Measurements from ENCODE around the gene EID1.
"Not testable (repeated sequence)": the region's sequence is repeated elsewhere in the genome, so short reads cannot be mapped to it uniquely, and the experiment has no call there.

Gene EID1, protein sequence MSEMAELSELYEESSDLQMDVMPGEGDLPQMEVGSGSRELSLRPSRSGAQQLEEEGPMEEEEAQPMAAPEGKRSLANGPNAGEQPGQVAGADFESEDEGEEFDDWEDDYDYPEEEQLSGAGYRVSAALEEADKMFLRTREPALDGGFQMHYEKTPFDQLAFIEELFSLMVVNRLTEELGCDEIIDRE

DNA sequence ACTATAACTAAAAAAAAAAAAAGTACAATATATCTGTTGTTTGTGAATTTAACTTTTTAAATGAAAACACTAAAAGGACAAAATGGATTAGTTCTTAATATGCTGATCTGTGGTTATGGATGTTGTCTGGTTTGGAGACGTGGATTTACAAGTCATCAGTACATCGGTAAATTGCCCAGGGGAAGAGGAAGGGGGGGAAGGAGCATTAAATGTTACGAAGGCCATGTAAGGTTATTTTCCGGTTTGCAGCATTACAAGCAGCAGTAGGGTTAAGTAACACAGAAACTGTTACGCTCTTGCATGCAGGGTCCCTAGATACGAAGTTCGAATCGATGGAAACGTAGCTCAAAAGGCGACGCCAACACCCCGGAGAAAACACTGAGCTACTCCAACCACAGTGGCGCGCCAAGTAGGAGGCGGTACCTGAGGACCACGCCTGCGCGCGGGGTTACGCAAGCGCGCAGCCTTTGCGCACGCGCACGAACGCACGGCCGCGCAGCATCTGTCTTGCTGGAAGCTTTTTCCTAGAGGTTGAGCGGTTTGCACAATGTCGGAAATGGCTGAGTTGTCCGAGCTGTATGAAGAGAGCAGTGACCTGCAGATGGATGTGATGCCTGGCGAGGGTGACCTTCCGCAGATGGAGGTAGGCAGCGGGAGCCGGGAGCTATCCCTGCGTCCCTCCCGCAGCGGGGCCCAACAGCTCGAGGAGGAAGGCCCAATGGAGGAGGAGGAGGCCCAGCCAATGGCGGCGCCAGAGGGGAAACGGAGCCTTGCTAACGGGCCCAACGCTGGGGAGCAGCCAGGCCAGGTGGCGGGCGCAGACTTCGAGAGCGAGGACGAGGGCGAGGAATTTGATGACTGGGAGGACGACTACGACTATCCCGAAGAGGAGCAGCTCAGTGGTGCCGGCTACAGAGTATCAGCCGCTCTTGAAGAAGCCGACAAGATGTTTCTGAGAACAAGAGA lies at the start of gene EID1:
EID1 (plus strand) TSS at position 505 of the 966 bp plus-strand sequence; CDS start at position 548, 43 bp downstream.
- peak; percentile 90 to 94 for DNase-seq

DNA sequence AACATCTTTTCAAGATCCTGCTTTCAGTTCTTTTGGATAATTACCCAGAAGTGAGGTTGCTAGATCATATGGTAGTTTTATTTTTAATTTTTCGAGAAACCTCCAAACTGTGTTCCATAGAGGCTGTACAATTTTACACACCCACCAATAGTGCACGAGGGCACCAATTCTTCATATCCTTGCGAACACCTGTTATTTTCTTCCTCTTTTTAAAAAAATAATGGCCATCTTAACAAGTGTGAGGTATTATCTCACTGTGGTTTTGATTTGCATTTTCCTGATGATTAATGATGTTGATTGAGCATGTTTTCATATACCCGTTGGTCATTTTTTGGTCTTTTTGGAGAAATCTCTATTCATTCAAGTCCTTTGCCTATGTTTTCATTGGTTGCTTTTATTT lies 49.5 kb upstream of the EID1 start:
- no peak for DNase-seq

DNA sequence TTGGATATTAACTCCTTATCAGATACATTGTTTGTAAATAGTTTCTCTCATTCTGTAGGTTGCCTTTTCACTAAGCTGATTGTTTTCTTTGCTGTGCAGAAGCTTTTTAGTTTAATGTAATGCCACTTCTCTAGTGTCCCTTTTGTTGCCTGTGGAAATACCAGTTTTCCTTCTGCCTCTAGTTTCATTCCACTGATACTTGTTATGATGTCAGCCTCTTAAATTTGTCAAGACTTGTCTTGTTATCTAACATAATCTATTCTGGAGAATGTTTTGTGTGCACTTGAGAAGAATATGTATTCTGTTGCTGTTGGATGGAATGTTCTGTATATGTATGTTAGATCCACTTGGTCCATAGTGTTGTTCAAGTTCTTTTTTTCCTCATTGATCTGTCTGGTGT lies 49.0 kb upstream of the EID1 start:
- DNase-seq = no peak

DNA sequence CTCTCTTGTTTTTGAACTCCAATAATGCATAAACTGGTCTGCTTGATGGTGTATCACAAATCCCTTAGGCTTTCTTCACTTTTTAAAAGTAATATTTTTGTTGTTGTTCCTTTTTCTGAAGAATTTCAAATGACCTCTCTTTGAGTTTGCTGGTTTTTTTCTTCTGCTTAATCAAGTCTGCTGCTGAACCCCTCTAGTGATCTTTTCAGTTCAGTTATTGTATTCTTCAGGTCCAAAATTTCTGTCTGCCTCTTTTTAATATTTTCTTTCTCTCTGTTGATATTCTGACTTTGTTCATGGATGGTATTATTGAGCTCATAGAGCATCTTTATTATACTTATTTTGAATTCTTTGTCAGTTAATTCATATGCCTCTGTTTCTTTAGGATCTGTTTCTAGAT lies 45.3 kb upstream of the EID1 start:
- DNase-seq = no peak

DNA sequence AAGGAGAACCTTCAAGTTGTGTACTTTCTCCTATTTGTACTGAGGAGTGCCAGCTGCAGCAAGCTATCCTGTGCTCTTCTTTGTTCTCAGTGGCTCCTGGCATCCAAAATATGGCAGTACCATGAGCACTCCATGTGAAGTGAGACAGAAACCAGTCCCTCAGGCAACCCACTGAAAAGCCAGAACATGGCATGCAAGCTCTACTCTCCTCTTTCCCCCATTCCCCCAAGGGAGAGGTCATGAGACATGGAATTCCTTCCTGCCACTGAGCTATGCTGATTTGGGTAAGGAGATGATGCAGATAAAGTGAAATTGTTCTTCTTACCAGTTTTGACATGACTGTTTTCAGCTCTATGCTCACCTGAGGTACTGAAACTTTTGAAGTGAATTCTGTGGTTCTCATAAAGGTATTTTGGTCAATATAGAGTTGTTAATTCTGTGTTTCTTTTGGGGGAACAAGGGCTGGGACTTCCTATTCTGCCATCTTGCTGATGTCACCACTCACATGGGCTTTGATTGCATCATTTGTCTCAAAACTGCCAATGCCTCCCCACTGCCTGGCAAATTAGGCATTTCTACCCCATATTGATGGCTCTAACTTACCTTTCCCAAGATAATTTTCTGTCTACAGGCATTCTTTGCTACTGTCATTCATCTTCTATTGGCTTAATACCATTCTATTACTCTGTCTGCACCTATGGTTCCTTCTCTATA lies 44.3 kb upstream of the EID1 start:
- DNase-seq = no peak

DNA sequence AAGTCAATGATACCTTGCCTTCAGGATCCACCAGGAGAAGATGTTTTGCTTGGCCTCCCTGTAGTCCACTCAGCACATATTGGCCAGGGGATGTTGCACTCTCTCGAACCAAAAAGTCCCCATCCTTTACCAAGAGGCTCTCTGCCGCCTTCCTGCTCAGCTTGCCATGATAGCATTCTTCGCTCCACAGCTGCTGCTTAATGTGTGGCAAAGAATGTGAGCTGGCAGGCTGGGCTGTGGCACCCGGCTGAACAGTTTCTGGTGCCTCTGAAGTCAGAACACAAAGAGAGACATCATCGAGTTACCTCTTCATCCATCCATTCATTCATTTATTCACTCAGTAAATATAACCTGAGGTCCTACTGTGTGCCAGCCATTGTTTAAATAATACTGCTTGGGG lies 43.2 kb upstream of the EID1 start:
- no peak for DNase-seq

DNA sequence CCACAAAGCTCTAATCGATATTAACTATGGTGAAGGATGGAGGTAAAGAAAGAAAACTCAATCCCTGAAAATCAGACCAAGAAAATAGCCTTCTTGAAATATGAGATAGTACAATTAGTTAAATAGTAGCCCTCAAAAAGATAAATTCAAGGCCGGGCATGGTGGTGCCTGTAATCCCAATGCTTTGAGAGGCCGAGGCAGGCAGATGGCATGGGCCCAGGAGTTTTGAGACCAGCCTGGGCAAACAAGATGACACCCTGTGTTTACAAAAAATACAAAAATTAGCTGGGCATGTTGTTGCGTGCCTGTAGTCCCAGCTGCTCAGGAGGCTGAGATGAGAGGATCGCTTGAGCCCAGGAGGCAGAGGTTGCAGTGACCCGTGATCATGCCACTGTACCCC lies 35.4 kb upstream of the EID1 start:
- no peak for DNase-seq

DNA sequence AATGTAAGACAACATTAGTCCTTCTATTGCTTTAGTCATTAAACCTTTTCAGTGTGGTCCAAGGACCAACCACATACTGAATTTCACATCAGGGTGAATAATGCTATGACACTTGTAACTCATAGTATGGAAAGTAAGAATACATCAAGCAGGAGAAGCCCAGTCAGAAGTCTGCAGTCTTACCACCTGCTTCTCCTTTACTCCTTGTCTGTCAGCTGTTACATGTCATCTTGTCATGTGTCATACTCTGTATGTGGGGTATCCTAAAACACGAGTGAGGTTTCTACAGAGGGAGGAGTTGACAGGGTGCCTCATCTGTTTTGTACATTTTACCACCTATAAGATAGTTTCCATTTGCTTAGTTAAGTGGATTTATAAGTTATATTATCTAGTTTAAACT lies 32.8 kb upstream of the EID1 start:
- DNase-seq = no peak

DNA sequence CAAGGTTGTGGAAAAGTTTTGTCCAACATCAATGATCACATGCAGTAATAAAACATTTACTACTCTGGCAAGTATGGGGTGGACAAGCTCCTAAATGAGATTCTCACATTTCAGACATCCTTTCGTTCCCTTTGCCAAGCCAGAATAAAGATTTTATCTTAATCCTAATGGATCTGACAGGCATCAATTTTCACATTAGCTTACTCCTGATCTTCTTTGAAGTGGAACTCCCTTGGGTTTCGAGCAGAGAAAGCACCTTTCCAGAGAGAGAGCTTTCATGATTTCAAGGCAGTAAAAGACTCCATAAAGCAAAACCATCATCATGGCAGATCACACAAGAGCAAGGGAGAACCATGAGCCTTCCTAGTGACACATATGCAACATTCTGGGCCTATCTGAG lies 27.3 kb upstream of the EID1 start:
- no peak for DNase-seq

DNA sequence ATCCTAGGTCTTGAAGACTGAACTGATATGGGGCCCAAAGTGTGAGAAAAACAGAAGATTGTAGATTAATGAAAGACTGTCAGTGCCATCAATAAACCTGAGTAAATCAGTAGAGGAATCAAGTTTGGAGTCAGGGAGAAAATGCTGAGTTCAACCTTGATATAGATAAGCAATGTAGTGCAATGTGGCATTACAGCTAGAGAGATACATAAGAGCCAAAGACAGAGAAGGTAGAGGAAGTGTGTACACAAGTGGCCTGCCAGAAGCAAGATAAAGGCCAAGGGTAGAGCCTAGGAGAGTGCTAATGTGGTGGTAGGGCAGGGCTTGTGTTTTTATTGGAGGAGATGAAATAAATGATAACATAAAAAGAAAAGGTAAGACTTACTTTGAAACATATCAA lies 26.0 kb upstream of the EID1 start:
- DNase-seq = no peak

DNA sequence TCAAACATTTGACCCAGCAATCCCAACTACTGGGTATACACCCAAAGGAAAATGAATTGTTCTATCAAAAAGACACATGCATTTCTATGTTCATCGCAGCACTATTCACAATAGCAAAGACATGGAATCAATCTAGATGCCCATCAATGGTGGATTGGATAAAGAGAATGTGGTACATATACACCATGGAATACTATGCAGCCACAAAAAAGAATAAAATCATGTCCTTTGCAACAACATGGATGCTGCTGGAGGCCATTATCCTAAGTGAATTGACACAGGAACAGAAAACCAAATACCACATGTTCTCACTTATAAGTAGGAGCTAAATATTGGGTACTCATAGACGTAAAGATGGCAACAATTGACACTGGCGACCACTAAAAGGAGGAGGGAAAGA lies 23.5 kb upstream of the EID1 start:
- DNase-seq = not testable (repeated sequence)

DNA sequence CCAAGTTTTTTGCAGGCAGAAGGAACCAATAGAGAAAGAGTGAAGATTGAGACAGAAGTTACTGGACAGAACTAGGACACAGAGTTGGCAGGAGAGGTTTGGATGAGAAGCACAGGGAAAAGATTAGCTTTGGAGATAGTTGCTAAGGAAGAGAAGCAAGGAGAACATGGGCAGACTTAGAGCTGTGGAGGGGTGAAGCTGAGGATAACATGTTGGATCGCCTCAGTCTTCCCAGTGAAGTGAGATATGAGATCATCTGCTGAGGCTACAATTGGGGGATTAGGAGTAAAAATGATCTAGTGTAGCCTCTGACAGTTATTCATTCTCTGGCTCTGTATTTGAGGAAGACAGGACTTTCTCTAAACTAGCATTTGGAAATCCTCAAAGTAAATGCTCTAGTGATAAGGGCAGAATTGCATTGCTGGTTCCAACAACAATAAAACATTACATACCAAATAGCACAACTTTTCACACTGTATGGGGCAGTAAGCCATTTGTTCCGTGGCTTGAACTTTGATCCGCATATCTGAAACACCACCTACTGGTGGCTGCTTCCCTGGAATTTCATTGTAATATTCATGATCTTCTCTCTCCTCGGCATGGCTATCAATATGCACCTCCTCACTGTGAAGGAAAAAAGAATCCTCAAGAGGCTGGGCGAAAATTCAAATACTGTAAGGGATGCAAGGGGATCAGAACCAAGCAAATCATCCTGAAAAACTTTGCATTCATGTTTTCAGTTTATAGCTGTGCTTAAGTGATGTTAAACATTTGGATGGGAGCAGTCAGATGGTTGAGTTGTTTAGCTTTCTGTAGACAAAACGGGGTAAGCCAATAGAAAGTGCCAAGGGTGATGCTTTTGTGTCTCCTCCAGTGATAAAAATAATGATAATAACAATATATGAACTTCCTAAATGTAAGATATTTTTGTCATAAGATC lies 22.2 kb upstream of the EID1 start:
- no peak for DNase-seq

DNA sequence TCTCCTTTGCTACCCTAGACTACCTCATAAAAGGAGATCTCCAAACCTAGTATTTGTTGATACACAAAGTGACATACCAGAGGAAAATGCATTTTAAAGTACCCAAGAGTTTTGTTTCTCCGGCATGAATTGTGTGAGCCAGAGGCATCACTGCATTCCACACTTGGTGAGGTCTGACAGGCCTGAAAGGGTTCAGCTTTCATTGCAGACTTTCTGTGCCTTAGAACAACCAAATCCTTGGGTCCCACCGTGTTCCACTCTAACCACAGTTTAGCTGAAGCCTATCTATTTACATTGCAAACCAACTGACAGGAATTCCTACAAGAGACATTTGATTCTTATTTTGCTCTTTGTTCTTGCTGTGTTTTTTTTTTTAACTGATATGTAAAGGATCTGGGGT lies 21.0 kb upstream of the EID1 start:
- DNase-seq = no peak

DNA sequence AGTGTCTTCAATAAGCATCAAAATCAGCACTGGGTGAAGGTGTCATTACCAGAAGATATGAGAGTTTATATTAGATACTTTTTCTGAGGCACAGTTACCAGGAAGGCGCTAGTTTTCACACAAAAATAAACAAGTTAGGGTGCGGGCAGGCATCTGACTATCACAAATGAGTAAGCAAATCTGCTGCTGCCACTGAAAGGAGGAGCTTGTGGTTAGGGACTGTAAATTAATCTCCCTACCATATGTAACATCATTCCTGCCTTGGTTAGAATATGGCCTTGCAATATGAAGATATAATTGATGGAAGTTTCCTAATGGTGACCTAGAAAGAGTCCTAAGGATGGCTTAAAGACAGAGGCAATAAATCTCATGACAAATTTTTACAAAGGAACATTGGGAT lies 19.5 kb upstream of the EID1 start:
- DNase-seq = no peak

DNA sequence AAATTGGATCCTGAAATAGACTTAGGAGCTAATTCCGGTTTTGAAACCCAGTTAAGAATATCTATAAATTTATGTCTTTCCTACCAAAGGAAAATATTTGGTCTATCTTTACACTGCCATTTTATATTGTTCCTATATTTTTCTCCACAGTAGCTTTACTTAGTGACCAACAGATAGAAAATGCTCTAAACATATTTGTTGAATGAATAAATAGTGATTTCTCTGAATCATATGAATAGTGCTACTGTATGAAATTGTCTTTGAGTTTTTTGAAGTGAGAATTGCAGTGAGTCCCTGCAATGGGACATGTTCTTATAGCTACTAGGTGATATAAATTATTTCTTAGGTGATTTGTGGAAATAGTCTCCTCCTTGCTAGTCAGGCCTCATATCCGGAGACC lies 18.5 kb upstream of the EID1 start:
- DNase-seq = no peak

DNA sequence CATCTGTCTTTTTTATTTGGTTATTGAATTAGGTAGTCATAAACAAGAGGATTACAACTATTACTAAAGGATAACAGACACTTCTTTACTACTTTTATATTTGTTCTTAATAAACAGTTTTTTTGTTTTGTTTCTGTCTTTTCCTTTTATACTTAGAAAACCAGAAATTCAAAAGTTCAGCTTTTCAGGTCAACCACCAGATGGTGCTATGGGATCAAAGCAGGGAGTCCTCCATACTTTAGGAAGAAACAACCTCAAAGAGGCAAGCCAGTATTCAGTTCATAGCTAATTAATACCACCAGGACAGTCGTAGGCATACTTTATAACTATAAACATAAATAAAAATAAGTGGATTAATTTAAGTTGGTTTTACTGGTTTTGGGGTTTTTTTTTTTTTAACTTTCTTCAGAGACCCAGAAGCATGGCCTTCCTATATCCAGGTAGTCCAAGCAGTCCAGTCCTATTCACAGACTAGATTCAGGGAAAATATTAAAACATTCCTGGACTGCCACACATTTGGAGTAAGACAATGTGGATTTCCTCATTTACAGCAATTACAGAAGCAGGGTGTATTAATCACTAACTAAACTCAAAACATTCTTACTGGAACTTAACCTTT lies 16.0 kb upstream of the EID1 start:
- DNase-seq = peak; percentile 74 to 77

DNA sequence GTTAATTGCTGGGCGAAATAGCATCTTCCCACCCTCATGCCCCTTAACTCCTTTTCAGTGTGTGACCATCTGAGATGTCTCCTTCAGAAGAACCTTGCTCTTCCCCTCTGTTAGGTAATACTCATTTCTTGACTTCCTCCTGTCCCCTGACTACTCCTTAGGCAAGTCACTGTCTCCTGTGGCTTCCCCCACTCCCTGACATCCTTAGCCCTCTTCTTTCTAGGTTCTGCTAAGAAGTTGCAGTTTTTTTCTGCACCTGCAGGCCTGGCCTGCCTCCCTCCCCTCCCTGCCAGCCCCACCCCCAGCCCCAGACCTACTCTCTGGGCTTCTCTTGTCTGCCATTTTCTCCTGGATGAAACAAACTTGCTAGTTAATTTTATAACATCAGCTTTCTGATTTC lies 15.2 kb upstream of the EID1 start:
- DNase-seq = peak; percentile 86 to 87

DNA sequence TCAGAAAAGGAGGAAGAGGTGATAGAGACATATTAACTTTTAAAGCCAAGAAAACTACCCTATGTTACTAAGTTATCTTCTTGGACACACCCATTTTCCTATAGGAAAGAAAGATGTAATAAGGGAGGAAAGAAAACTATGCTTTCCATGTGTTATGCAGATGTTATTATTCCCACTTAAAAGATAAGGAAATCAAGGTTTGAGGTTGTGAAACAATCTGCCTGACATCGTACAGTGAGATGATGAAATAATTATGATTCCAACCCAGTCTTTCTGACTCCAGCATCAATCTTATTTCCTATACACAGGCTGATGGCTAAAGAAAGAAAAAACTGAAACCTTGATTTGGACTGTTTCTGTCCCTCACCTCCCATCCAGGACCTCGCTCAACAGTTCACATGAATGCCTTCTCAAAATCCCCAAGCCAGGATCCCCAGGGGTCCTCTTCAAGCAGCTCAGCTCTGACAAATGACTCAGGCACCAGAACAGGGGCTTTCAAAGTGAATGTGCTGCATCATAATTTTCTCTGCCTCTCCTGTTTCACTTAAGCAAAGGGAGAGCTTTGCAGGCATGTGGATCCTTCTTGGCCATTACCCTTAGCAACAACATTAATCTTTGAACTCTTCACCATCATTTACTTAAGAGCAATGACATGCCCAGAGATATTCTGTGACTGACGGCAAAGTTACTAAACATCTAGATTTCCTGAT lies 12.4 kb upstream of the EID1 start:
- no peak for DNase-seq

DNA sequence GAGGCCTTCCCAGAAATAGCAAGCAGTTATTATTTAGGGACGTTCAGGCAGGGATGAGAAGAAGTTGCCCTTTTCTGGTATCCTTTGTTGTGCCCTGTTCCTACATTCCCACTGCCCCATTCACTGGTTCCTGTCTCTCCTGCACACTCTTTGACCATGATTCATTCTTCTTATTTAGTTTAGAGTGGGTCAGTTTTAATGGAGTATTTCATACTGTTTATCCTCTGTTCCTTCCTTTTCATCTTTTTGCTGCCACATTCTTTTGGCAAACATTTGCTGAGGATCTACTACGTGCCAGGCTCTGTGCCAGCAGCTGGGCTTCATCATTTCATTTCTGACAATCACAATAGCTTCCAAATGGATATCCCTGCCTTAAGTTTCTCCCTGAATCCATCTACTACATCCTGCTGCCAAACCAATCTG lies 11.8 kb upstream of the EID1 start:
- no peak for DNase-seq

DNA sequence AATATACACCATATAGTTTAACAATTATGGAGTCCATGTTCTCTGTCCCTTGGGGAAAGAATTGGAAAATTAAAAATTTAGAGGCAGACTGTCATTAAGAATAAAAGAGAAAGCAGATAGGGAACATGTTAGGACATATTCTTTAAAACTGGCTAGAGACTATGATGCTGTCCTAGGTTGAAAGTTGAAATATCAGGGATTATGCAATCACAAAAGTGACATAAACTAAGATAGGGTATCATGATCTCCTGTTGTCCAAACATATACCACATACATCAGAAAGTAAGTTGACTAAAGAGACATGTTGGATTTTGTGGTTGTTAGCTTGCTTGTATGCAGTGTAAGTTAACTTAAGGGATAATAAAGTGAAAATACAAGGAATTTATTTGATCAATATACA lies 9.9 kb upstream of the EID1 start:
- no peak for DNase-seq

DNA sequence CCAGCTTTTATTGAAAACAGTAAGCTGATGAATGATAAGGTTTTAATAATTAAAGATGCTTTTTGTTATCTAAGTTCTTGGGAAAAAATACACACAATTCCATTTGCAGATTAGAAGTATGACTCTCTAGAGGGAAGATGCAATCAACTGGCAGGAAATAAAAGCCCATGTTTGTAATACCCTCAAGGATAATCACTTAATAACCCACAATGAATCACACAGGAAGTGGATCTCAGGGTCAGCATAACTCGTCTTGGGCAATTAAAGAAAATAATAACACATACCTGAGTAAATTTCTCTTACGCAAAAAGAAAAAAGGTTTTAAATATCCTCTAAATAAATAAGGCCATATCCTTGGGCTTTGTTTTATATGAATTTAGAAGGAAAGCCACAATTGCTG lies 9.4 kb upstream of the EID1 start:
- DNase-seq = peak; percentile 12 to 22

DNA sequence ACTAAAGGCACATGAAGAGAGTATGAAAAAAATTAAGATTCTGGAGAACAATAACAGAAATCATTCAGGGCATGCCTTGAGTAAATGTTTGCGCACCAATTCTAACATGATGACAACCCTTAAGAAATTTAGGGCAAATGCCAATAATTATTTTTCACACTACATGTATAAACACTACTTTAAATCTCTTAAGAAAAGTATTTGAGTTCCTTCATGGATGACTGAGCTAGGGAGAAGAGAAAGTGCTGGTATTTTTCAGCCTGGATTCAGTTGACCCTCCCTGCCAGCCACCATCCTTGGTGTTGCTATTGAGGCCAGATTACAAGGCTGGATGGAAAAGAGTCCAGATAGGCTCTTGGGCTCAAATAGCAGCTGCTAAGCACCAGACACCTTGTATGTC lies 8.0 kb upstream of the EID1 start:
- DNase-seq = no peak

Measured in AML-193 (cell line).